Ectodermal cell (in vitro differentiated cells): Measurements from ENCODE around the gene CD59.

Experiments used
- H3K27ac ChIP-seq: 2 replicates; pipeline ENCODE4 v1.7.0; 2013; ENCODE audit warnings: mild to moderate bottlenecking, low read depth, low read length; ENCODE audit not compliant: insufficient read depth, poor library complexity, severe bottlenecking
- H3K27me3 ChIP-seq: 2 replicates; pipeline ENCODE4 v1.7.0; 2013; ENCODE audit warnings: mild to moderate bottlenecking, low read length; ENCODE audit not compliant: insufficient read depth, control insufficient read depth, poor library complexity, severe bottlenecking
- H3K36me3 ChIP-seq: one replicate; pipeline ENCODE4 v1.7.0; 2013; ENCODE audit warnings: low read length; ENCODE audit not compliant: control insufficient read depth, insufficient read depth
- H3K4me1 ChIP-seq: one replicate; pipeline ENCODE4 v1.7.0; 2013; ENCODE audit warnings: low read length; ENCODE audit not compliant: control insufficient read depth, insufficient read depth
- H3K4me3 ChIP-seq: 2 replicates; pipeline ENCODE4 v1.7.0; 2013; ENCODE audit warnings: low read depth, low read length, control low read depth; ENCODE audit not compliant: insufficient read depth
- H3K9me3 ChIP-seq: 2 replicates; pipeline ENCODE4 v1.7.0; 2013; ENCODE audit warnings: mild to moderate bottlenecking, low read length, moderate library complexity; ENCODE audit not compliant: control insufficient read depth
- WGBS, 2 experiments: methylation state at CpG; one replicate each; pipeline ENCODE4 v1.1.7; 2013; ENCODE audit warnings: missing lambda C conversion rate in 2 of 2; 5-methylcytosine and 5-hydroxymethylcytosine counted together

CD59 gene

GRCh38 chr11:33696931-33697638 lies 39.1 kb downstream of the CD59 start:
- 91 to 93% methylated on average over 6 of the region's 6 CpGs for WGBS, 2 experiments
- Histone ChIP-seq H3K27ac (no peak overlapping the region), H3K27me3 (peaks cover 6% of the 10 kb centered on the region), H3K4me3 (no peak overlapping the region), H3K9me3 (no peaks in the 10 kb centered on the region), H3K4me1 (peaks cover 32% of the 10 kb centered on the region), H3K36me3 (no peaks in the 10 kb centered on the region)

- Histone ChIP-seq H3K4me1 (peaks cover 36% of the 10 kb centered on the region), H3K27me3 (peaks cover 6% of the 10 kb centered on the region), H3K9me3 (no peaks in the 10 kb centered on the region), H3K36me3 (no peaks in the 10 kb centered on the region), H3K27ac (no peak overlapping the region), H3K4me3 (no peak overlapping the region)
- WGBS, 2 experiments: 94 to 95% methylated on average over 5 of the region's 5 CpGs
Observed at GRCh38 chr11:33696411-33696810, 39.8 kb downstream of the CD59 start.

GRCh38 chr11:33695051-33695566 lies 41.1 kb downstream of the CD59 start:
- Histone ChIP-seq H3K9me3 (no peaks in the 10 kb centered on the region), H3K27me3 (peaks cover 6% of the 10 kb centered on the region), H3K4me1 (peaks cover 37% of the 10 kb centered on the region), H3K4me3 (no peak overlapping the region), H3K36me3 (no peaks in the 10 kb centered on the region), H3K27ac (no peak overlapping the region)
- WGBS, 2 experiments: 93% methylated on average over 4 of the region's 4 CpGs

- no peaks in the 10 kb centered on the region for H3K36me3 ChIP-seq
- peaks cover 33% of the 10 kb centered on the region for H3K4me1 ChIP-seq
- no peak overlapping the region for H3K27ac ChIP-seq
- no peak overlapping the region for H3K4me3 ChIP-seq
- H3K27me3 ChIP-seq: no peaks in the 10 kb centered on the region
- 93 to 97% methylated on average over 4 of the region's 4 CpGs for WGBS, 2 experiments
- H3K9me3 ChIP-seq: no peaks in the 10 kb centered on the region
Observed at GRCh38 chr11:33694346-33695050, 41.7 kb downstream of the CD59 start.

DNA sequence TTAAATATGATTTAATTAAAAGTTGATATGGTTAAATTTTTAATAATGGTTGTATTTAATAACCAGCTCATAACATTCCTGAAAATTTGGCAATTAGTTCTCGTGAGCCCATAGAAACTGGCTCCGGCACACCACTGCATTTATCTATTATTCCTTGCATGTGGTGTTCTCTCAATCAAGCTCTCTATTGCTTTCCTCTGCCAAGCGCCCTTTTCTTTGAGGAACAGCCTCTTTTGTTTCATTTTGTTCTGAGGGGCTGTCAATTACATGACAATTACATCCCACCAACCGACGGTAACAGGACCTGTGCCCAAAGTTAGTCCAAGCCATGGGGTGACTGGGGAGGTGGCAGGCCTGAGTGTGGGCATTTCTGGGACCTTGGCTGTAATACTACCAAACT lies 43.7 kb downstream of the CD59 start:
- no peak overlapping the region for H3K27ac ChIP-seq
- peaks cover 33% of the 10 kb centered on the region for H3K4me1 ChIP-seq
- H3K9me3 ChIP-seq: no peaks in the 10 kb centered on the region
- no peaks in the 10 kb centered on the region for H3K27me3 ChIP-seq
- H3K36me3 ChIP-seq: no peaks in the 10 kb centered on the region
- H3K4me3 ChIP-seq: no peak overlapping the region
- WGBS, 2 experiments: 30 to 38% methylated on average over 5 of the region's 5 CpGs

DNA sequence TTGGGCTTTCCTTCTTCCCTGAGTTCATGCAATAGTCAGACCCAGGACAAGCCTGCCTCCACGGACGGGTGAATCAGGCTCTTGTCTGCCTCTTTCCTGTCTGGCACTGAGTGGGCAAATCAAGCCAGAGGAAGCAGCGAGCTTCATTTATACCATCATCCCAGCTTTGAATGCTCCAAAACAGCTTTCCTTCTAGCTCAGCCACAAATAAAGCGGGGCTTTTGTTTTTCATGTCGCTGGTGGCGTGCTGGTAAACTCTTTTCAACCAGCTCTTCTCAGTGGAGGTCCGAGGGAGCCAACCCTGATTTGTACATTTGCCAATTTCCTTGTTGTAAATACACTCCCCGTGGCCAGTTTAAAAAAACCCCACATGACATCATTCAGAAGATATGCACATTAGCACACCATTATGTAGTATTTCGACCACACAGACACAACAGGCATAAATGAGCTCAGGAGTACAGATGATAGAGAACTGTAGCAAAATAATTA lies 44.2 kb downstream of the CD59 start:
- Histone ChIP-seq H3K4me1 (peaks cover 33% of the 10 kb centered on the region), H3K4me3 (no peak overlapping the region), H3K27ac (no peak overlapping the region), H3K9me3 (no peaks in the 10 kb centered on the region), H3K36me3 (no peaks in the 10 kb centered on the region), H3K27me3 (no peaks in the 10 kb centered on the region)
- WGBS, 2 experiments: 63% methylated on average over 8 to 9 of the region's 9 CpGs

- Histone ChIP-seq H3K36me3 (no peaks in the 10 kb centered on the region), H3K9me3 (no peaks in the 10 kb centered on the region), H3K27me3 (no peaks in the 10 kb centered on the region), H3K4me3 (no peak overlapping the region), H3K4me1 (peaks cover 33% of the 10 kb centered on the region), H3K27ac (no peak overlapping the region)
- WGBS, 2 experiments: 83 to 87% methylated on average over 6 of the region's 6 CpGs
Observed at GRCh38 chr11:33691066-33691864, 45.0 kb downstream of the CD59 start.

- H3K27ac ChIP-seq: no peak overlapping the region
Observed at GRCh38 chr11:33690290-33691065, 45.7 kb downstream of the CD59 start.

DNA sequence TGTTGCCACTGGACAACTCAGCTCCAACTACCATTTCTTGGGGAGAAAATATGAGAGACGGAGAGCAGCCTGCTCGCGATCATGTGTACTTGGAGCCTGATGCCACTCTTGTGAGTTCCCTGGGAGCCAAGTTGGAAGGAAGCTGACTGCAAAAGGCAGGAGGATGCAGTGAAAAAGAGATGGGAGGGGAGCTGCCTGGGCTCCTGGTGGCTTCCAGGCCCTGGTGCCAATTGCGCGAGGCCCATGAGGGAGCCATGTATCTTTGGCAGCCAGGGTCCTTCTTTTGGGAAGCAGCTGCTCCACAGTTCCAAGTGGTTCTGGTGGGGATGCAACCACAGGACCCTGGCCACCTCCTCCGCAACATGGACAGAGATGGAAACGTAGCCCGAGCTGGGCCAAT lies 46.7 kb downstream of the CD59 start:
- H3K9me3 ChIP-seq: no peaks in the 10 kb centered on the region
- H3K4me1 ChIP-seq: peaks cover 21% of the 10 kb centered on the region
- no peak overlapping the region for H3K4me3 ChIP-seq
- no peaks in the 10 kb centered on the region for H3K27me3 ChIP-seq
- H3K27ac ChIP-seq: no peak overlapping the region
- no peaks in the 10 kb centered on the region for H3K36me3 ChIP-seq
- 95 to 96% methylated on average over 8 of the region's 8 CpGs for WGBS, 2 experiments

More at GRCh38 chr11:33690290-33691065, 45.7 kb downstream of the CD59 start:
- Histone ChIP-seq H3K4me1 (peaks cover 30% of the 10 kb centered on the region), H3K9me3 (no peaks in the 10 kb centered on the region), H3K36me3 (no peaks in the 10 kb centered on the region), H3K27me3 (no peaks in the 10 kb centered on the region), H3K4me3 (no peak overlapping the region)
- WGBS, 2 experiments: 96 to 97% methylated on average over 8 of the region's 8 CpGs
